SH-SY5Y (cell line): ENCODE data around the gene TRMT5.

Experiments
- GATA2 ChIP-seq: IDR thresholded peaks from 2 replicates; pipeline ENCODE4 v1.6.1; 2011; ENCODE audit warnings: mild to moderate bottlenecking, low read depth, low read length
- GATA3 ChIP-seq: IDR thresholded peaks from 2 replicates; pipeline ENCODE4 v1.6.1; 2011; ENCODE audit warnings: low read depth, mild to moderate bottlenecking, low read length, moderate library complexity

- peak; percentile 38; the same call in 1 of the 2 replicates for TF ChIP-seq GATA3
- TF ChIP-seq GATA2: no peak
These were observed 38.7 kb upstream of the TRMT5 start for GRCh38 chr14:61019537-61019936.
